ENCODE data around the gene TLCD2. TPM values are rescaled to one million over a fixed set of nuclear protein-coding genes. Genes with fewer than 3 reads are reported as not detected.

The TLCD2 gene
- total and polyA plus RNA-seq, 9 of the 15 experiments (the other 6 are each of a cell fraction or from before 2014, with no cell fraction given): 0.10 to 0.89 (median 0.58) TPM

GRCh38 chr17:1716912-1717695 is 6.9 kb upstream of the TLCD2 start (continued):
- TF ChIP-seq ATF4 (CRISPR knock-in tag; IDR thresholded peaks at IDR 0.05) (no peak), MYNN (IDR thresholded peaks at IDR 0.05) (peak; percentile 86; the same call in 1 of the 2 replicates), MYNN (CRISPR knock-in tag; IDR thresholded peaks at IDR 0.05) (no peak), MAFG (tag; conservative IDR thresholded peaks at IDR 0.05) (peak; percentile 92), REST (IDR thresholded peaks at IDR 0.05; ENCODE audit: borderline replicate concordance) (0 out of 2 replicates have a peak, but pooled peaks have one; percentile 6), REST (CRISPR knock-in tag; IDR thresholded peaks at IDR 0.05; ENCODE audit: low read depth) (no peak), ZNF699 (CRISPR knock-in tag; IDR thresholded peaks at IDR 0.05; ENCODE audit: insufficient replicate concordance) (no peak), CREM (IDR thresholded peaks at IDR 0.05; ENCODE audit: low read depth) (peak; percentile 54; the same call in 1 of the 2 replicates), THAP7 (CRISPR knock-in tag; IDR thresholded peaks at IDR 0.05) (no peak), SAFB2 (IDR thresholded peaks at IDR 0.05; ENCODE audit: borderline replicate concordance, low read depth, low read length, severe bottlenecking) (no peak), ZNF586 (CRISPR knock-in tag; conservative IDR thresholded peaks at IDR 0.05) (no peak)
